ENCODE data around the gene TULP4.

GRCh38 chr6:158287047-158287446, 25.2 kb upstream of the TULP4 start:
- TF ChIP-seq MAZ (IDR thresholded peaks at IDR 0.05; ENCODE audit: borderline replicate concordance, low read depth, low read length): no peak
- TF ChIP-seq ESRRA (IDR thresholded peaks at IDR 0.05; ENCODE audit: borderline replicate concordance, low read length): no peak
- TF ChIP-seq NR3C1 (IDR thresholded peaks at IDR 0.05): no peak
- no peak for TF ChIP-seq JUN (IDR thresholded peaks at IDR 0.05)
- TF ChIP-seq, protein P1, sequence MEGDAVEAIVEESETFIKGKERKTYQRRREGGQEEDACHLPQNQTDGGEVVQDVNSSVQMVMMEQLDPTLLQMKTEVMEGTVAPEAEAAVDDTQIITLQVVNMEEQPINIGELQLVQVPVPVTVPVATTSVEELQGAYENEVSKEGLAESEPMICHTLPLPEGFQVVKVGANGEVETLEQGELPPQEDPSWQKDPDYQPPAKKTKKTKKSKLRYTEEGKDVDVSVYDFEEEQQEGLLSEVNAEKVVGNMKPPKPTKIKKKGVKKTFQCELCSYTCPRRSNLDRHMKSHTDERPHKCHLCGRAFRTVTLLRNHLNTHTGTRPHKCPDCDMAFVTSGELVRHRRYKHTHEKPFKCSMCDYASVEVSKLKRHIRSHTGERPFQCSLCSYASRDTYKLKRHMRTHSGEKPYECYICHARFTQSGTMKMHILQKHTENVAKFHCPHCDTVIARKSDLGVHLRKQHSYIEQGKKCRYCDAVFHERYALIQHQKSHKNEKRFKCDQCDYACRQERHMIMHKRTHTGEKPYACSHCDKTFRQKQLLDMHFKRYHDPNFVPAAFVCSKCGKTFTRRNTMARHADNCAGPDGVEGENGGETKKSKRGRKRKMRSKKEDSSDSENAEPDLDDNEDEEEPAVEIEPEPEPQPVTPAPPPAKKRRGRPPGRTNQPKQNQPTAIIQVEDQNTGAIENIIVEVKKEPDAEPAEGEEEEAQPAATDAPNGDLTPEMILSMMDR (IDR thresholded peaks at IDR 0.05): no peak
- no peak for TF ChIP-seq REST (IDR thresholded peaks at IDR 0.05)
- no peak for TF ChIP-seq POLR2A (IDR thresholded peaks at IDR 0.05; ENCODE audit: low read length)
- no peak for TF ChIP-seq HES2 (IDR thresholded peaks at IDR 0.05)
- TF ChIP-seq HDAC2 (IDR thresholded peaks at IDR 0.05): no peak
- no peak for TF ChIP-seq MAX (IDR thresholded peaks at IDR 0.05)
- no peak for TF ChIP-seq EP300 (IDR thresholded peaks at IDR 0.05)
- no peak for TF ChIP-seq NPAS2 (CRISPR knock-in tag; IDR thresholded peaks at IDR 0.05; ENCODE audit: borderline replicate concordance)
- no peak for TF ChIP-seq CEBPB (IDR thresholded peaks at IDR 0.05)
